IMR-90 (cell line): ENCODE results near the gene CDS1. TPM values are rescaled to one million over a fixed set of nuclear protein-coding genes. Genes with fewer than 3 reads are reported as not detected.

Experiments used
- ATAC-seq: fragments of 200-7000 bp; cut with Tn5 transposase; 2 replicates; pipeline ENCODE4 v1.9.1; 2020; ENCODE audit warnings: low read depth, mild to moderate bottlenecking, moderate library complexity
- BruUV-seq: library from RNA; stranded (reverse); fragments of 400-500 nt; replicated peaks from 2 replicates; lab custom pipeline; 2021; lab: Mats Ljungman, UMichigan
- CTCF ChIA-PET: fragments of 300-600 bp; formaldehyde crosslinking; extraction: SDS; loops from one replicate; lab custom pipeline; 2021; ENCODE audit warnings: antibody characterized with exemption; lab: Yijun Ruan, JAX
- POLR2A ChIA-PET: fragments of 300-600 bp; sonication (Branson Sonifier 250); formaldehyde crosslinking; loops from one replicate; lab custom pipeline; 2022; ENCODE audit warnings: antibody characterized with exemption; ENCODE audit not compliant: unreplicated experiment; lab: Charles Lee
- DNase-seq: peaks from one replicate; pipeline ENCODE4 v3.0.0; 2013
- H2AFZ ChIP-seq: replicated peaks from 2 replicates; pipeline ENCODE3; 2013; ENCODE audit warnings: low read length, mild to moderate bottlenecking; ENCODE audit not compliant: poor library complexity
- H2AK5ac ChIP-seq: 2 replicates; pipeline ENCODE4 v1.6.1; 2013; ENCODE audit warnings: low read depth, low read length, inconsistent platforms
- H2AK9ac ChIP-seq: replicated peaks from 2 replicates; pipeline ENCODE3; 2013; ENCODE audit warnings: mild to moderate bottlenecking, low read depth, low read length, moderate library complexity; ENCODE audit not compliant: poor library complexity
- H2BK120ac ChIP-seq: 2 replicates; pipeline ENCODE4 v1.6.1; 2013; ENCODE audit warnings: low read depth, low read length, inconsistent platforms
- H2BK15ac ChIP-seq: 3 replicates; pipeline ENCODE4 v1.6.1; 2013; ENCODE audit warnings: low read depth, low read length, inconsistent platforms
- H2BK20ac ChIP-seq: 2 replicates; pipeline ENCODE4 v1.6.1; 2013; ENCODE audit warnings: low read depth, mild to moderate bottlenecking, inconsistent platforms, low read length, moderate library complexity
- H2BK5ac ChIP-seq: 2 replicates; pipeline ENCODE4 v1.6.1; 2013; ENCODE audit warnings: mild to moderate bottlenecking, low read depth, low read length, inconsistent platforms; ENCODE audit not compliant: poor library complexity, severe bottlenecking
- H3K14ac ChIP-seq: replicated peaks from 2 replicates; pipeline ENCODE4 v1.6.1; 2013; ENCODE audit warnings: low read depth, low read length, inconsistent platforms
- H3K18ac ChIP-seq: 2 replicates; pipeline ENCODE4 v1.6.1; 2013; ENCODE audit warnings: low read depth, low read length, control low read depth
- H3K23ac ChIP-seq: 2 replicates; pipeline ENCODE4 v1.6.1; 2013; ENCODE audit warnings: low read depth, low read length, inconsistent platforms
- H3K27ac ChIP-seq: 2 replicates; pipeline ENCODE4 v1.5.1; 2013; ENCODE audit warnings: mild to moderate bottlenecking, control low read depth, low read length; ENCODE audit not compliant: insufficient read depth
- H3K27me3 ChIP-seq: 2 replicates; pipeline ENCODE4 v1.6.1; 2013; ENCODE audit warnings: low read length; ENCODE audit not compliant: control insufficient read depth, insufficient read depth
- H3K36me3 ChIP-seq: 2 replicates; pipeline ENCODE4 v1.6.1; 2013; ENCODE audit warnings: low read length, mixed read lengths; ENCODE audit not compliant: control insufficient read depth, insufficient read depth
- H3K4ac ChIP-seq: 2 replicates; pipeline ENCODE4 v1.6.1; 2013; ENCODE audit warnings: low read depth, low read length, inconsistent platforms
- H3K4me1 ChIP-seq: 2 replicates; pipeline ENCODE4 v1.6.1; 2013; ENCODE audit warnings: low read length, mixed read lengths; ENCODE audit not compliant: control insufficient read depth, insufficient read depth
- H3K4me2 ChIP-seq: 2 replicates; pipeline ENCODE4 v1.6.1; 2013; ENCODE audit warnings: low read depth, mild to moderate bottlenecking, control low read depth, low read length, moderate library complexity
- H3K4me3 ChIP-seq: 2 replicates; pipeline ENCODE4 v1.5.1; 2013; ENCODE audit warnings: low read depth, mild to moderate bottlenecking, control low read depth, low read length, moderate library complexity; ENCODE audit not compliant: insufficient read depth
- H3K56ac ChIP-seq: 2 replicates; pipeline ENCODE4 v1.6.1; 2013; ENCODE audit warnings: low read length, inconsistent platforms; ENCODE audit not compliant: insufficient read depth; ENCODE audit errors: extremely low read depth
- H3K79me1 ChIP-seq, 2 experiments: 2 replicates each; pipeline ENCODE4 v1.6.1; 2013; ENCODE audit warnings: low read length in 2 of 2, inconsistent platforms in 1 of 2, low read depth in 1 of 2
- H3K9ac ChIP-seq: 2 replicates; pipeline ENCODE4 v1.6.1; 2013; ENCODE audit warnings: low read depth, low read length, control low read depth
- H3K9me1 ChIP-seq: 2 replicates; pipeline ENCODE4 v1.6.1; 2013; ENCODE audit warnings: low read length, inconsistent platforms; ENCODE audit not compliant: insufficient read depth
- H3K9me3 ChIP-seq: 2 replicates; pipeline ENCODE4 v1.6.1; 2013; ENCODE audit warnings: low read length; ENCODE audit not compliant: control insufficient read depth, insufficient read depth
- H4K20me1 ChIP-seq: 2 replicates; pipeline ENCODE4 v1.6.1; 2013; ENCODE audit warnings: low read length, inconsistent platforms; ENCODE audit not compliant: insufficient read depth
- H4K5ac ChIP-seq: 2 replicates; pipeline ENCODE4 v1.6.1; 2013; ENCODE audit warnings: mild to moderate bottlenecking, low read depth, low read length, control low read depth
- H4K8ac ChIP-seq, 2 experiments: 2 replicates each; pipeline ENCODE4 v1.6.1; 2013; ENCODE audit warnings: low read depth in 2 of 2, low read length in 2 of 2, control low read depth in 1 of 2, inconsistent platforms in 1 of 2
- H4K91ac ChIP-seq: 2 replicates; pipeline ENCODE4 v1.6.1; 2013; ENCODE audit warnings: low read depth, low read length, inconsistent platforms; ENCODE audit not compliant: insufficient read depth
- CTCF ChIP-seq: conservative IDR thresholded peaks from 2 replicates; pipeline ENCODE4 v1.5.1; 2012; ENCODE audit warnings: mild to moderate bottlenecking, low read depth, low read length, improper control_type of control experiment
- MAZ ChIP-seq: IDR thresholded peaks from 2 replicates; pipeline ENCODE4 v1.6.1; 2012; ENCODE audit warnings: low read depth, mild to moderate bottlenecking, low read length, improper control_type of control experiment, moderate library complexity, borderline replicate concordance
- RAD21 ChIP-seq: IDR thresholded peaks from 2 replicates; pipeline ENCODE4 v1.6.1; 2012; ENCODE audit warnings: low read length, improper control_type of control experiment
- SMC3 ChIP-seq: fragments of 150-350 bp; IDR thresholded peaks from 2 replicates; pipeline ENCODE4 v1.6.1; 2016; ENCODE audit warnings: low read depth, mild to moderate bottlenecking, antibody characterized with exemption, low read length, moderate library complexity
- WGBS, 2 experiments: methylation state at CpG; one replicate each; pipeline versions ENCODE4 v1.1.5 to v1.1.7; 2013; ENCODE audit warnings: missing lambda C conversion rate in 2 of 2; ENCODE audit not compliant: insufficient read length in 1 of 2; ENCODE audit errors: extremely low coverage in 2 of 2; 5-methylcytosine and 5-hydroxymethylcytosine counted together
- dilution Hi-C: fragments of 300-500 bp; cut with HindIII; formaldehyde crosslinking; loops from one replicate; pipeline ENCODE4 v1.14.3; 2018; ENCODE audit warnings: low sequenced_read_pairs; ENCODE audit not compliant: unreplicated experiment
- in situ Hi-C: fragments of 300-500 bp; cut with MboI; formaldehyde crosslinking; loops from 3 replicates; pipeline ENCODE4 v1.14.3; 2019; ENCODE audit warnings: low sequenced_read_pairs, inconsistent platforms, mixed read lengths
- intact Hi-C: fragments of 100-400 bp; cut with micrococcal nuclease; formaldehyde crosslinking; loops from 2 replicates; pipeline ENCODE4 v1.10.0; 2022
- polyA plus RNA-seq, 3 experiments: library from polyadenylated mRNA; depleted of rRNA; stranded (reverse); fragments of >200 nt; gene quantifications; 2 replicates each; pipeline ENCODE4 v1.2.3, GENCODE V29; 2012; ENCODE audit warnings: low replicate concordance in 1 of 3
- total RNA-seq: library from RNA; depleted of rRNA; stranded (reverse); fragments of >200 nt; gene quantifications from 2 replicates; pipeline ENCODE4 v1.2.3, GENCODE V29; 2012

Gene CDS1
- total and polyA plus RNA-seq, 2 of the 4 experiments (the other 2 are of a cell fraction) = under 0.01 to 0.02 TPM

GRCh38 chr4:84578540-84579402, 4.2 kb upstream of the CDS1 start:
- no peak overlapping the region for H2AK9ac ChIP-seq
- H4K91ac ChIP-seq = no peak overlapping the region
- no peaks in the 10 kb centered on the region for H3K36me3 ChIP-seq
- no peak overlapping the region for H2BK15ac ChIP-seq
- no peak overlapping the region for H4K5ac ChIP-seq
- no peak overlapping the region for H3K4me2 ChIP-seq
- ChIA-PET CTCF (interaction anchor here (0.6 to 2.3 kb wide), 8 partner anchors 10 to 392 kb away, joined by 3 to 13 read pairs (median 5); no protein-coding TSS in a partner anchor), POLR2A (interaction anchor here (0.6 kb wide), 1 partner anchor 41 kb away, joined by 5 read pairs; no protein-coding TSS in a partner anchor)
- H2BK20ac ChIP-seq = no peak overlapping the region
- no peak overlapping the region for H2BK5ac ChIP-seq
- no peak overlapping the region for H3K4ac ChIP-seq
- no peak overlapping the region for H3K23ac ChIP-seq
- no peaks in the 10 kb centered on the region for H3K79me1 ChIP-seq
- H3K27ac ChIP-seq = no peak overlapping the region
- H2AFZ ChIP-seq = no peak overlapping the region
- no peaks in the 10 kb centered on the region for H4K20me1 ChIP-seq
- no peaks in the 10 kb centered on the region for H3K9me1 ChIP-seq
- in situ Hi-C loops (no loop called here), intact Hi-C loops (loop anchor here (1.0 to 10.0 kb wide), 2 partner anchors 146 to 393 kb away; no protein-coding TSS in a partner anchor), dilution Hi-C loops (no loop called here)
- DNase-seq = peak; percentile 58
- no TSS peak for BruUV-seq
- H3K14ac ChIP-seq = no peak overlapping the region
- no peak overlapping the region for H4K8ac ChIP-seq
- H3K4me1 ChIP-seq = no peaks in the 10 kb centered on the region
- no peak overlapping the region for H3K4me3 ChIP-seq
- TF ChIP-seq RAD21 = peak; percentile 55
- peak; percentile 60 for TF ChIP-seq CTCF
- TF ChIP-seq SMC3 = peak; percentile 38
- TF ChIP-seq MAZ = no peak
- H3K9me3 ChIP-seq = no peaks in the 10 kb centered on the region
- peaks cover 25% of the 10 kb centered on the region for H3K27me3 ChIP-seq
- peak; percentile 46 for ATAC-seq
- H2AK5ac ChIP-seq = no peak overlapping the region
- no peak overlapping the region for H3K56ac ChIP-seq
- no peak overlapping the region for H2BK120ac ChIP-seq
- no peak overlapping the region for H3K9ac ChIP-seq
- no peak overlapping the region for H3K18ac ChIP-seq
- no CpG with 5 or more reads among the region's 4 CpGs for WGBS, 2 experiments
